Neural progenitor cell (in vitro differentiated cells): Measurements from ENCODE around the gene GPR156. TPM values are rescaled to one million over a fixed set of nuclear protein-coding genes. Genes with fewer than 3 reads are reported as not detected.
"Not testable (repeated sequence)": the region's sequence is repeated elsewhere in the genome, so short reads cannot be mapped to it uniquely, and the experiment has no call there.

Experiments
- DNase-seq: peaks from one replicate; pipeline ENCODE4 v3.0.0-alpha.2; 2016; ENCODE audit warnings: low spot score
- H2AFZ ChIP-seq: fragments of 200-600 bp; sonication (generic); replicated peaks from 2 replicates; pipeline ENCODE4 v1.6.1; 2016; ENCODE audit warnings: antibody characterized with exemption
- H3F3A ChIP-seq: fragments of 200-600 bp; sonication (generic); 2 replicates; pipeline ENCODE4 v1.6.1; 2016; ENCODE audit warnings: antibody characterized with exemption, low read depth
- H3K27ac ChIP-seq: fragments of 200-600 bp; sonication (generic); 2 replicates; pipeline ENCODE4 v1.5.1; 2016; ENCODE audit warnings: mild to moderate bottlenecking
- H3K27me3 ChIP-seq: fragments of 200-600 bp; sonication (generic); 2 replicates; pipeline ENCODE4 v1.6.1; 2016; ENCODE audit warnings: mild to moderate bottlenecking, moderate library complexity
- H3K36me3 ChIP-seq: fragments of 200-600 bp; sonication (generic); 2 replicates; pipeline ENCODE4 v1.5.1; 2016
- H3K4me1 ChIP-seq: fragments of 200-600 bp; sonication (generic); 2 replicates; pipeline ENCODE4 v1.6.1; 2016; ENCODE audit warnings: mixed run types
- H3K4me2 ChIP-seq: fragments of 200-600 bp; sonication (generic); 2 replicates; pipeline ENCODE4 v1.6.1; 2016
- H3K4me3 ChIP-seq: fragments of 200-600 bp; sonication (generic); 2 replicates; pipeline ENCODE4 v1.5.1; 2016
- H3K79me2 ChIP-seq: fragments of 200-600 bp; sonication (generic); 2 replicates; pipeline ENCODE4 v1.6.1; 2016; ENCODE audit warnings: low read depth
- H3K9ac ChIP-seq: fragments of 200-600 bp; sonication (generic); 2 replicates; pipeline ENCODE4 v1.6.1; 2016
- H3K9me3 ChIP-seq: fragments of 200-600 bp; sonication (generic); 2 replicates; pipeline ENCODE4 v1.5.1; 2016; ENCODE audit warnings: low read depth
- H4K20me1 ChIP-seq: fragments of 200-600 bp; sonication (generic); 2 replicates; pipeline ENCODE4 v1.6.1; 2016; ENCODE audit warnings: low read depth
- H3K27ac Mint-ChIP-seq: 3 replicates; pipeline ENCODE4 v1.8.0; 2021; ENCODE audit warnings: mixed read lengths
- H3K27me3 Mint-ChIP-seq: 2 replicates; pipeline ENCODE4 v1.8.0; 2022; ENCODE audit warnings: low read depth, mild to moderate bottlenecking, inconsistent platforms, moderate library complexity, mixed read lengths; ENCODE audit not compliant: insufficient read depth
- H3K36me3 Mint-ChIP-seq: 3 replicates; pipeline ENCODE4 v1.8.0; 2021; ENCODE audit warnings: mixed read lengths
- H3K4me1 Mint-ChIP-seq: 3 replicates; pipeline ENCODE4 v1.8.0; 2021; ENCODE audit warnings: mixed read lengths
- H3K4me3 Mint-ChIP-seq: 3 replicates; pipeline ENCODE4 v1.8.0; 2021; ENCODE audit warnings: mild to moderate bottlenecking, moderate library complexity, mixed read lengths
- H3K9me3 Mint-ChIP-seq: 3 replicates; pipeline ENCODE4 v1.8.0; 2020; ENCODE audit warnings: mixed read lengths
- CTCF ChIP-seq: fragments of 200-600 bp; sonication (generic); IDR thresholded peaks from 2 replicates; pipeline ENCODE4 v1.5.1; 2017; ENCODE audit warnings: antibody characterized with exemption, mild to moderate bottlenecking
- EZH2 ChIP-seq: fragments of 200-600 bp; sonication (generic); IDR thresholded peaks from 2 replicates; pipeline ENCODE4 v1.6.1; 2017; ENCODE audit warnings: antibody characterized with exemption, mild to moderate bottlenecking, moderate library complexity
- EZH2phosphoT487 ChIP-seq: fragments of 200-600 bp; sonication (generic); IDR thresholded peaks from 2 replicates; pipeline ENCODE4 v1.6.1; 2017; ENCODE audit warnings: antibody characterized with exemption
- total RNA-seq: library from RNA; depleted of rRNA; stranded (reverse); fragments of >200 nt; gene quantifications from 2 replicates; pipeline ENCODE4 v1.2.3, GENCODE V29; 2015; ENCODE audit warnings: low replicate concordance

Gene GPR156
- total RNA-seq, 1 donor from 2014 or later: 2.2 TPM

DNA sequence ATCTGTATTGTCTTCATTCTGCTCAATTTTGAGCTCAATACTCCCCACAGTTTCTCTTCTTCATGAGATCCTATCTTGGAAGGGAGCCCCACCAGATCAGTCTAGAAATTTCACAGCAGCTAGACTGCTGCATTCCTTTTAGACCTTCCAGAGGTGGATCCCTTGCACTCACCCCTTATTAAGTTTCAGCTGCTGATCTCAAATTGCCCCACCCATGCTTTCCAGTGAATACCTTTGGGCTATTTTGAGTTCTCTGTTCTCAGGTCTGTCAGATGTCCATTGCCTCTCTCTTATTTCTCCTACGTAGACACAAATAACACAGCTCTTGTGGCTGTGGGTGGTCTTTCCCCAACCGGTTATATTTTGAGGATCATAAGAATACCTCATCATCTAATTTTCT is 60.8 kb downstream of the GPR156 start:
- H3K9me3 Mint-ChIP-seq: peaks cover 2% of the 10 kb centered on the region
- Histone ChIP-seq H3K27ac (no peak overlapping the region), H3K9me3 (no peaks in the 10 kb centered on the region), H2AFZ (no peak overlapping the region), H3K4me2 (no peak overlapping the region), H4K20me1 (no peaks in the 10 kb centered on the region), H3K79me2 (no peaks in the 10 kb centered on the region), H3K4me3 (no peak overlapping the region), H3F3A (peaks cover 6% of the 10 kb centered on the region), H3K36me3 (no peaks in the 10 kb centered on the region), H3K4me1 (peaks cover 12% of the 10 kb centered on the region), H3K27me3 (no peaks in the 10 kb centered on the region), H3K9ac (no peak overlapping the region)
- H3K4me3 Mint-ChIP-seq: no peak overlapping the region
- no peak overlapping the region for H3K27ac Mint-ChIP-seq
- TF ChIP-seq CTCF (no peak), EZH2phosphoT487 (no peak), EZH2 (no peak)
- peaks cover 3% of the 10 kb centered on the region for H3K27me3 Mint-ChIP-seq
- no peak for DNase-seq
- H3K36me3 Mint-ChIP-seq: no peaks in the 10 kb centered on the region
- H3K4me1 Mint-ChIP-seq: no peaks in the 10 kb centered on the region

DNA sequence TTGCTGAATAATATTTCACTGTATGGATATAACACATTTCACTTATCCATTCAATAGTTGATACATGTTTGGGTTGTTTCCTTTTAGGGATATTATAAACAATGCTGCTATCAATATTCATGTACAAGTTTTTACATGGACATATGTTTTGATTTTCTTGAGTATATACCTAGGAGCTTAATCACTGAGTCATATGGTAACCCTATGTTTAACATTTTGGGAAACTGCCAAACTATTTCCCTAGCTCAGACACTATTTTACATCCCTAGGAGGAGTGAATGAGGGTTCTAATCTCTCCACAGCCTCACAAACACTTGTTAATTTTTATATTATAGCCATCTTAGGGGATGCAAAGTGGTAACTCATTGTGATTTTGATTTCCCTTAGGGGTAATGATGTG is 66.0 kb downstream of the GPR156 start:
- TF ChIP-seq CTCF: no peak
- TF ChIP-seq EZH2phosphoT487: no peak
- TF ChIP-seq EZH2: no peak
- no peak overlapping the region for H3K9ac ChIP-seq

GRCh38 chr3:120216633-120217032 is 68.4 kb downstream of the GPR156 start:
- not testable (repeated sequence) for DNase-seq, H3K36me3 ChIP-seq, H2AFZ ChIP-seq, H3K4me3 ChIP-seq, H3K9me3 Mint-ChIP-seq, H3K27me3 Mint-ChIP-seq, H3F3A ChIP-seq, H3K9ac ChIP-seq, H3K4me3 Mint-ChIP-seq, H3K4me1 Mint-ChIP-seq, H3K4me1 ChIP-seq, H3K9me3 ChIP-seq, H4K20me1 ChIP-seq, H3K27me3 ChIP-seq, H3K79me2 ChIP-seq, H3K4me2 ChIP-seq, H3K36me3 Mint-ChIP-seq, H3K27ac Mint-ChIP-seq, H3K27ac ChIP-seq

More for the DNA sequence above, 66.0 kb downstream of the GPR156 start:
- no peaks in the 10 kb centered on the region for H3K79me2 ChIP-seq
- H3K27me3 ChIP-seq: no peaks in the 10 kb centered on the region
- Mint-ChIP-seq H3K27ac (no peak overlapping the region), H3K27me3 (no peaks in the 10 kb centered on the region), H3K36me3 (no peaks in the 10 kb centered on the region), H3K4me1 (peaks cover under 1% of the 10 kb centered on the region), H3K4me3 (no peak overlapping the region), H3K9me3 (peaks cover 2% of the 10 kb centered on the region)
- H3K4me1 ChIP-seq: peaks cover 7% of the 10 kb centered on the region
- DNase-seq: no peak
- H3K9me3 ChIP-seq: no peaks in the 10 kb centered on the region
- H3K4me3 ChIP-seq: no peak overlapping the region
- no peaks in the 10 kb centered on the region for H3K36me3 ChIP-seq
- no peak overlapping the region for H3K27ac ChIP-seq
- H2AFZ ChIP-seq: no peak overlapping the region
- H4K20me1 ChIP-seq: no peaks in the 10 kb centered on the region
- H3F3A ChIP-seq: no peaks in the 10 kb centered on the region
- H3K4me2 ChIP-seq: no peak overlapping the region

DNA sequence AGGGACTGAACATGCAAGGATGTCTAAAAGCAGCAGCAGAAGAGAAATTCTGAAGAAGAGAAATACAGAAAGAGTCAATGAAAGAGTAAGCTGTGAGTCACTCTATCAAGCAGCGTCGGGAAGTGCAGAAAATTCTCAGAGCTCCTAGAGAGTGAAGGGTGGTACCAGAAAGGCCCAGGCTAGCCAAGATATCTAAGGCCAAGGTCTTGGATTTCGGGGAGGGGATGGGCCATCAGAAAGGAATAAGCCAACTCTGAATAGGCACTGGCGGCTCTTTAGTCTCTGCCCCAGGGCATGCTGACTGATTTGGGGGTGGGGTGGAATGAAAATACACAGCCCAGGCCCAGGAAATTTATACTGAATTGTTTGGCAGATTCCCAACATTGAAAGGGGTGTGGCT is 70.8 kb downstream of the GPR156 start:
- no peaks in the 10 kb centered on the region for H3K79me2 ChIP-seq
- Mint-ChIP-seq H3K36me3 (no peaks in the 10 kb centered on the region), H3K9me3 (no peaks in the 10 kb centered on the region), H3K4me3 (no peak overlapping the region), H3K4me1 (peaks cover 3% of the 10 kb centered on the region), H3K27me3 (no peaks in the 10 kb centered on the region), H3K27ac (no peak overlapping the region)
- no peak overlapping the region for H3K4me3 ChIP-seq
- no peak overlapping the region for H3K27ac ChIP-seq
- no peaks in the 10 kb centered on the region for H3K27me3 ChIP-seq
- TF ChIP-seq EZH2phosphoT487 (no peak), CTCF (no peak), EZH2 (no peak)
- H3K4me2 ChIP-seq: no peak overlapping the region
- no peaks in the 10 kb centered on the region for H3K36me3 ChIP-seq
- H3K9me3 ChIP-seq: no peaks in the 10 kb centered on the region
- H3K4me1 ChIP-seq: peaks cover 7% of the 10 kb centered on the region
- H4K20me1 ChIP-seq: no peaks in the 10 kb centered on the region
- H3F3A ChIP-seq: no peaks in the 10 kb centered on the region
- H3K9ac ChIP-seq: no peak overlapping the region
- DNase-seq: no peak
- no peak overlapping the region for H2AFZ ChIP-seq
